Stimulated activated CD8-positive, alpha-beta memory T cell treated with anti-CD3 and anti-CD28 coated beads, Interleukin-7, amount 100 ng/mL, for 4 hours (primary cell): ENCODE measurements around the gene FBXO21.

Experiments used
- DNase-seq, 2 donors: peaks; one replicate each; pipeline ENCODE4 v3.0.0-alpha.2; 2020; ENCODE audit warnings: low read depth in 2 of 2

FBXO21 gene

GRCh38 chr12:117140397-117141096 lies 49.7 kb downstream of the FBXO21 start:
- DNase-seq = no peak

- DNase-seq = no peak
Measured at GRCh38 chr12:117139025-117139717, 51.1 kb downstream of the FBXO21 start.

GRCh38 chr12:117134721-117135120 lies 55.5 kb downstream of the FBXO21 start:
- DNase-seq = no peak

GRCh38 chr12:117134059-117134458 lies 56.2 kb downstream of the FBXO21 start:
- peak; percentile 35 to 40 for DNase-seq

GRCh38 chr12:117130801-117131200 lies 59.5 kb downstream of the FBXO21 start:
- DNase-seq = no peak

- DNase-seq = no peak
Measured at GRCh38 chr12:117129391-117129790, 60.9 kb downstream of the FBXO21 start.

- DNase-seq = no peak
Measured at GRCh38 chr12:117127933-117128823, 62.1 kb downstream of the FBXO21 start.

GRCh38 chr12:117126335-117126734 lies 63.9 kb downstream of the FBXO21 start:
- DNase-seq = no peak

GRCh38 chr12:117125767-117126166 lies 64.5 kb downstream of the FBXO21 start:
- DNase-seq = no peak

GRCh38 chr12:117125272-117125613 lies 65.0 kb downstream of the FBXO21 start:
- DNase-seq = no peak

GRCh38 chr12:117124421-117125271 lies 65.6 kb downstream of the FBXO21 start:
- no peak for DNase-seq

GRCh38 chr12:117121441-117121840 lies 68.8 kb downstream of the FBXO21 start:
- DNase-seq = no peak

GRCh38 chr12:117120787-117121186 lies 69.5 kb downstream of the FBXO21 start:
- DNase-seq = no peak

- DNase-seq = no peak
Measured at GRCh38 chr12:117119592-117120198, 70.6 kb downstream of the FBXO21 start.

GRCh38 chr12:117118838-117119591 lies 71.3 kb downstream of the FBXO21 start:
- DNase-seq = no peak

GRCh38 chr12:117114784-117115183 lies 75.5 kb downstream of the FBXO21 start:
- no peak for DNase-seq

GRCh38 chr12:117113231-117113630 lies 77.0 kb downstream of the FBXO21 start:
- no peak for DNase-seq

GRCh38 chr12:117111821-117112595 lies 78.3 kb downstream of the FBXO21 start:
- DNase-seq = no peak

GRCh38 chr12:117111386-117111785 lies 78.9 kb downstream of the FBXO21 start:
- DNase-seq = no peak
